H1 (cell line): ENCODE data around the gene PSMB5. TPM values are rescaled to one million over a fixed set of nuclear protein-coding genes. Genes with fewer than 3 reads are reported as not detected.
A peak's percentile ranks its signal among the peaks of the same experiment; 100 is the strongest.

ENCODE experiments used
- CTCF ChIA-PET: fragments of 300-600 bp; sonication (Branson Sonifier 250); formaldehyde crosslinking; loops from one replicate; lab custom pipeline; 2021; ENCODE audit not compliant: partially characterized antibody; lab: Charles Lee
- POLR2A ChIA-PET: fragments of 300-600 bp; sonication (Branson Sonifier 250); formaldehyde crosslinking; loops from one replicate; lab custom pipeline; 2021; ENCODE audit warnings: inconsistent platforms; ENCODE audit not compliant: partially characterized antibody; lab: Charles Lee
- DNase-seq, 2 experiments: peaks; one replicate each; pipeline versions ENCODE4 v3.0.0 to v3.0.0-alpha.2; 2010 to 2022; ENCODE audit warnings: low spot score in 2 of 2, low read depth in 1 of 2, mixed read lengths in 1 of 2
- FAIRE-seq: peaks from 2 replicates; lab custom pipeline; 2011; peaks lifted over from hg19 to GRCh38; lab: Jason Lieb, UNC
- H2AFZ ChIP-seq: 2 replicates; pipeline ENCODE4 v1.8.1; 2012; ENCODE audit warnings: low read length, inconsistent platforms
- H2AK5ac ChIP-seq: 2 replicates; pipeline ENCODE4 v1.6.1; 2013; ENCODE audit warnings: low read depth, low read length
- H2BK120ac ChIP-seq: replicated peaks from 2 replicates; pipeline ENCODE3; 2013; ENCODE audit warnings: low read depth, low read length, inconsistent platforms
- H2BK12ac ChIP-seq: 2 replicates; pipeline ENCODE4 v1.6.1; 2013; ENCODE audit warnings: low read depth, low read length
- H2BK15ac ChIP-seq: 2 replicates; pipeline ENCODE4 v1.6.1; 2013; ENCODE audit warnings: low read length
- H2BK20ac ChIP-seq: 2 replicates; pipeline ENCODE4 v1.6.1; 2013; ENCODE audit warnings: low read length
- H2BK5ac ChIP-seq: 2 replicates; pipeline ENCODE4 v1.6.1; 2013; ENCODE audit warnings: low read depth, low read length
- H3K14ac ChIP-seq: 2 replicates; pipeline ENCODE4 v1.6.1; 2013; ENCODE audit warnings: inconsistent platforms; ENCODE audit not compliant: insufficient read length
- H3K18ac ChIP-seq: 2 replicates; pipeline ENCODE4 v1.6.1; 2013; ENCODE audit warnings: low read length; ENCODE audit errors: extremely low read depth
- H3K23ac ChIP-seq: 2 replicates; pipeline ENCODE4 v1.6.1; 2013; ENCODE audit warnings: inconsistent platforms; ENCODE audit not compliant: insufficient read length
- H3K23me2 ChIP-seq: 2 replicates; pipeline ENCODE4 v1.6.1; 2013; ENCODE audit warnings: low read depth, low read length
- H3K27ac ChIP-seq: 2 replicates; pipeline ENCODE4 v1.6.1; 2011; ENCODE audit warnings: low read depth, low read length, inconsistent platforms
- H3K27me3 ChIP-seq, 4 experiments: replicated peaks in 1 of 4; 1 replicate in 1 of 4; 2 replicates in 3 of 4; pipeline versions ENCODE4 v1.6.1 to v1.8.1; 2011 to 2013; ENCODE audit warnings: low read length in 3 of 4, mild to moderate bottlenecking in 3 of 4, inconsistent platforms in 2 of 4, mixed read lengths in 2 of 4, moderate library complexity in 1 of 4; ENCODE audit not compliant: control insufficient read depth in 3 of 4, insufficient read depth in 3 of 4; ENCODE audit errors: extremely low read depth in 1 of 4
- H3K36me3 ChIP-seq, 4 experiments: 2 replicates each; pipeline versions ENCODE4 v1.6.1 to v1.8.1; 2011 to 2013; ENCODE audit warnings: mild to moderate bottlenecking in 4 of 4, low read length in 3 of 4, moderate library complexity in 2 of 4, control low read depth in 1 of 4, inconsistent platforms in 1 of 4; ENCODE audit not compliant: insufficient read depth in 4 of 4, control insufficient read depth in 2 of 4
- H3K4ac ChIP-seq: replicated peaks from 2 replicates; pipeline ENCODE3; 2013; ENCODE audit warnings: low read length, low read depth, mixed read lengths, inconsistent platforms; ENCODE audit not compliant: insufficient read length
- H3K4me1 ChIP-seq, 4 experiments: replicated peaks in 1 of 4; 1 replicate in 1 of 4; 2 replicates in 3 of 4; pipeline versions ENCODE4 v1.6.1 to v1.8.1; 2011 to 2013; ENCODE audit warnings: low read length in 3 of 4, inconsistent platforms in 2 of 4, mixed read lengths in 1 of 4; ENCODE audit not compliant: insufficient read depth in 4 of 4, control insufficient read depth in 3 of 4
- H3K4me2 ChIP-seq, 2 experiments: 2 replicates each; pipeline versions ENCODE4 v1.6.1 to v1.8.1; 2011 to 2013; ENCODE audit warnings: low read depth in 2 of 2, low read length in 2 of 2, control low read depth in 1 of 2, inconsistent platforms in 1 of 2, mild to moderate bottlenecking in 1 of 2; ENCODE audit not compliant: insufficient read depth in 1 of 2
- H3K4me3 ChIP-seq, 4 experiments: fragments of 200-600, 300-600 bp in 1 of 4; sonication (generic), shearing (Covaris generic), sonication (Bioruptor Twin) in 1 of 4; 2 replicates each; pipeline versions ENCODE4 v1.5.1 to v1.8.1; 2011 to 2016; ENCODE audit warnings: low read length in 4 of 4, low read depth in 3 of 4, control low read depth in 2 of 4, inconsistent platforms in 2 of 4, mild to moderate bottlenecking in 2 of 4, mixed read lengths in 1 of 4, moderate library complexity in 1 of 4; ENCODE audit not compliant: insufficient read depth in 2 of 4; ENCODE audit errors: extremely low read depth in 1 of 4
- H3K56ac ChIP-seq: replicated peaks from 2 replicates; pipeline ENCODE3; 2013; ENCODE audit warnings: low read depth, mild to moderate bottlenecking, mixed read lengths, low read length, inconsistent platforms; ENCODE audit not compliant: insufficient read length
- H3K79me1 ChIP-seq: 2 replicates; pipeline ENCODE4 v1.6.1; 2013; ENCODE audit warnings: low read depth, low read length, control low read depth
- H3K79me2 ChIP-seq, 2 experiments: 2 replicates each; pipeline versions ENCODE4 v1.6.1 to v1.8.1; 2012 to 2013; ENCODE audit warnings: low read length in 2 of 2, mild to moderate bottlenecking in 2 of 2, inconsistent platforms in 1 of 2; ENCODE audit not compliant: insufficient read depth in 2 of 2, control insufficient read depth in 1 of 2
- H3K9ac ChIP-seq, 4 experiments: replicated peaks in 1 of 4; 1 replicate in 1 of 4; 2 replicates in 3 of 4; pipeline versions ENCODE4 v1.6.1 to v1.8.1; 2011 to 2013; ENCODE audit warnings: low read depth in 3 of 4, low read length in 3 of 4, control low read depth in 2 of 4, mild to moderate bottlenecking in 2 of 4, moderate library complexity in 2 of 4, inconsistent platforms in 1 of 4; ENCODE audit errors: extremely low read depth in 1 of 4
- H3K9me3 ChIP-seq, 2 experiments: 2 replicates each; pipeline versions ENCODE4 v1.6.1 to v1.8.1; 2012 to 2013; ENCODE audit warnings: mild to moderate bottlenecking in 2 of 2, moderate library complexity in 2 of 2, control low read depth in 1 of 2, inconsistent platforms in 1 of 2, low read depth in 1 of 2, low read length in 1 of 2, mixed read lengths in 1 of 2; ENCODE audit not compliant: insufficient read depth in 2 of 2
- H4K20me1 ChIP-seq, 2 experiments: replicated peaks in 1 of 2; 2 replicates each; pipeline versions ENCODE3 to v1.8.1; 2011 to 2013; ENCODE audit warnings: inconsistent platforms in 2 of 2, low read length in 2 of 2, mild to moderate bottlenecking in 1 of 2; ENCODE audit not compliant: insufficient read depth in 2 of 2, control insufficient read depth in 1 of 2
- H4K5ac ChIP-seq: 2 replicates; pipeline ENCODE4 v1.6.1; 2013; ENCODE audit warnings: low read length, low read depth, mixed read lengths, inconsistent platforms; ENCODE audit not compliant: insufficient read length
- H4K8ac ChIP-seq: 2 replicates; pipeline ENCODE4 v1.8.0; 2013; ENCODE audit warnings: mild to moderate bottlenecking, moderate library complexity, low read length, inconsistent platforms; ENCODE audit not compliant: insufficient read depth; ENCODE audit errors: extremely low read depth
- H4K91ac ChIP-seq: replicated peaks from 2 replicates; pipeline ENCODE3; 2013; ENCODE audit warnings: low read length, mixed read lengths, inconsistent platforms; ENCODE audit not compliant: insufficient read length
- EZH2 ChIP-seq: fragments of 200-600 bp; sonication (generic); IDR thresholded peaks from 2 replicates; pipeline ENCODE4 v1.7.1; 2012; ENCODE audit warnings: low read depth, mild to moderate bottlenecking, moderate library complexity, low read length, inconsistent platforms; ENCODE audit not compliant: severe bottlenecking
- JUN ChIP-seq: IDR thresholded peaks from 2 replicates; pipeline ENCODE4 v1.6.1; 2011; ENCODE audit warnings: low read depth, mild to moderate bottlenecking, improper control_type of control experiment, low read length
- PHF8 ChIP-seq: fragments of 200-600 bp; sonication (generic); conservative IDR thresholded peaks from 2 replicates; pipeline ENCODE4 v1.7.1; 2012; ENCODE audit warnings: low read depth, mild to moderate bottlenecking, inconsistent platforms, low read length, moderate library complexity
- POLR2A ChIP-seq, 2 experiments: IDR thresholded peaks; 1 replicate in 1 of 2; 2 replicates in 1 of 2; pipeline ENCODE4 v1.6.1; 2011; ENCODE audit warnings: low read depth in 2 of 2, low read length in 2 of 2, mild to moderate bottlenecking in 2 of 2; ENCODE audit errors: control extremely low read depth in 1 of 2
- RBBP5 ChIP-seq: IDR thresholded peaks from 2 replicates; pipeline ENCODE4 v1.7.1; 2012; ENCODE audit warnings: low read depth, mild to moderate bottlenecking, inconsistent platforms, low read length, moderate library complexity, borderline replicate concordance
- SP1 ChIP-seq: IDR thresholded peaks from 2 replicates; pipeline ENCODE4 v1.6.1; 2011; ENCODE audit warnings: low read depth, low read length
- TBP ChIP-seq: IDR thresholded peaks from 2 replicates; pipeline ENCODE4 v1.6.1; 2011; ENCODE audit warnings: low read depth, low read length, improper control_type of control experiment
- USF2 ChIP-seq: IDR thresholded peaks from 2 replicates; pipeline ENCODE4 v1.6.1; 2011; ENCODE audit warnings: low read length, improper control_type of control experiment
- WGBS, 2 experiments: shearing (Covaris generic) in 1 of 2; methylation state at CpG; one replicate each; pipeline versions ENCODE4 v1.1.6 to v1.1.7; 2013 to 2015; ENCODE audit warnings: low lambda C conversion rate in 2 of 2, mixed read lengths in 2 of 2, inconsistent platforms in 1 of 2, low coverage in 1 of 2, missing lambda C conversion rate in 1 of 2; ENCODE audit not compliant: insufficient replicate concordance in 2 of 2, insufficient coverage in 1 of 2, insufficient read length in 1 of 2; ENCODE audit errors: extremely low coverage in 1 of 2, missing lambda C conversion rate in 1 of 2; 5-methylcytosine and 5-hydroxymethylcytosine counted together
- polyA plus RNA-seq, 7 experiments: library from polyadenylated mRNA; depleted of rRNA in 3 of 7; stranded (reverse) in 5 of 7; unstranded in 2 of 7; fragments of >200 nt in 5 of 7; fragments of 200-250 nt in 2 of 7; gene quantifications; 1 replicate in 5 of 7; 2 replicates in 1 of 7; 4 replicates in 1 of 7; pipeline versions ENCODE4 v1.2.1 to v1.2.3, GENCODE V29; 2011 to 2013; ENCODE audit warnings: missing spikeins in 2 of 7, mixed read lengths in 2 of 7
- total RNA-seq: library from RNA; stranded (reverse); fragmentation: NEBNext Ultra II Directional; extraction: Animal tissue kit (Norgen Biotek cat#: 25700); gene quantifications from 2 replicates; pipeline ENCODE4 v1.2.1, GENCODE V29; 2021

PSMB5 gene
- total and polyA plus RNA-seq, 2 of the 8 experiments (the other 6 are each of a cell fraction or from before 2014, with no cell fraction given): 254 to 510 TPM

- H2BK20ac ChIP-seq: 0 out of 2 replicates have a peak overlapping the region, but pooled peaks have one; percentile 49
- H3K9me3 ChIP-seq: peaks cover 2 to 3% of the 10 kb centered on the region in 2 experiments; a peak in 1 of 4 replicates
- TF ChIP-seq PHF8 (no peak), JUN (no peak), RBBP5 (no peak), TBP (no peak), POLR2A (IDR thresholded peaks at IDR 0.05; ENCODE audit: control extremely low read depth in 1 of 2, low read depth in 2 of 2, low read length in 2 of 2) (peak in 1 of 2 experiments; percentile 28; a peak in 1 of 3 replicates), EZH2 (no peak), SP1 (no peak), USF2 (no peak)
- TF ChIP-seq, all 59 proteins: peak for 1
- no peaks in the 10 kb centered on the region for H3K79me1 ChIP-seq
- no peak for DNase-seq
- no peak overlapping the region for H4K8ac ChIP-seq
- ChIA-PET CTCF (interaction anchor here (1.1 to 7.7 kb wide), 4 partner anchors 6 to 77 kb away, joined by 3 to 175 read pairs (median 6); partner anchors contain the start of gene AJUBA), POLR2A (interaction anchor here (1.1 to 13.2 kb wide), 9 partner anchors 11 to 116 kb away, joined by 3 to 133 read pairs (median 13); partner anchors contain the start of genes ACIN1, C14orf119, CDH24 and HAUS4)
- no peak overlapping the region for H2AFZ ChIP-seq
- H3K4me1 ChIP-seq: peaks cover 28 to 34% (median 31%) of the 10 kb centered on the region in 4 experiments
- H2BK12ac ChIP-seq: peak overlapping the region; percentile 99; the same call in 1 of the 2 replicates
- no peak overlapping the region for H4K5ac ChIP-seq
- FAIRE-seq: no peak
- H3K56ac ChIP-seq: no peak overlapping the region
- H3K23ac ChIP-seq: no peak overlapping the region
- H2AK5ac ChIP-seq: peak overlapping the region; percentile 32; the same call in 1 of the 2 replicates
- H2BK5ac ChIP-seq: peak overlapping the region; percentile 50; the same call in 1 of the 2 replicates
- peaks cover 16% of the 10 kb centered on the region for H3K23me2 ChIP-seq
- peaks cover 0 to 54% of the 10 kb centered on the region in 2 experiments; a peak in 2 of 4 replicates for H3K79me2 ChIP-seq
- no peak overlapping the region for H3K27ac ChIP-seq
- no peak overlapping the region for H3K4ac ChIP-seq
- H2BK120ac ChIP-seq: no peak overlapping the region
- H3K27me3 ChIP-seq: peaks cover 0 to 9% (median 4%) of the 10 kb centered on the region in 4 experiments; a peak in 2 of 7 replicates
- no peaks in the 10 kb centered on the region for H4K20me1 ChIP-seq
- WGBS, 2 experiments: 71% methylated on average over 5 of the region's 5 CpGs; no CpG with 5 or more reads in 1 of the 2 experiments
- H3K36me3 ChIP-seq: peaks cover 7 to 46% (median 18%) of the 10 kb centered on the region in 4 experiments
- peak overlapping the region; percentile 79 to 81 for H3K4me2 ChIP-seq
- H4K91ac ChIP-seq: peak overlapping the region; percentile 12
- H3K4me3 ChIP-seq: peak overlapping the region; percentile 11 to 94 (median 74); a peak in 4 of 8 replicates
- H3K18ac ChIP-seq: peak overlapping the region; percentile 39; the same call in 1 of the 2 replicates
- peak overlapping the region in 1 of 4 experiments; percentile 21; a peak in 2 of 7 replicates for H3K9ac ChIP-seq
- no peak overlapping the region for H3K14ac ChIP-seq
- H2BK15ac ChIP-seq: peak overlapping the region; percentile 4; the same call in 1 of the 2 replicates
These were observed 55.6 kb downstream of the PSMB5 start for GRCh38 chr14:22978981-22979671.
